ENCODE measurements around the gene NTSR1. TPM values are rescaled to one million over a fixed set of nuclear protein-coding genes. Genes with fewer than 3 reads are reported as not detected.

The NTSR1 gene
- total RNA-seq, 6 experiments from 2014 or later, result 0.04 to 0.74 (median 0.09) TPM; not detected in 2

DNA sequence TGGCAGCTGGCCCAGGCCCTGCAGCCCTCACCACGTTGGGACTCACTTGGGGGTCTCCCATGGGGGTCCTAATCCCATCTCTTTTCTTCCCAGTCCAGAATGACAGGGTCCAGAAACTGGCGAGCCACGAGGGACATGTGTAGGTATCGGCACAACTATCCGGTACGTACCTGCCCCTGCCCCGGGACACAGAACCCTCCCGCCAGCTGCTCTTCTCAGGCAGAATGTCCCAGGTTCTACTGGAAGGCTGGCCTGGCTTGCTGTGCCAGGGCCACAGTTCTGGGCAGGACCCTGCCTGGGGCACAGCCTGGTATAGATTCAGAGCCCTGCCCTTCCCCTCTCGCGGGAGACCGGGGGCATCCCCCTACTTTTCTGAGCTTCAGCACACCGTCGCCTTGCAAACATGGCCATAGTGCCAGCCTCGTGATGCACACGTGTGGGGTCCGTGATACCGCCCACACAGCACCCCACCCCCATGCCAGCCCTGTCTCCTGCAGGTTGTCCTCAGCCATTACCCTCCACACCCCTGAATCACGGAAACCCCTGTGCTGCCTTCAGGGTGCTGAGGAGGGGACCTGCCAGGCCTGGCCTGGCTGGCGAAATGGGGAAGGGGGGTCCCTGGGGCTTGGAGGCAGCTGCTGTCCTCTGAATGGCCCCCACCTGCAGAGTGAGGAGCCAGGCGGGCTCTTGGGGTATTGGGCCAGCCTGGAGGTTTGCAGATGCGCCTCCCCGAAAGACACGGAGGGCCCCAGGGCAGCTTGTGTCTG lies 99.0 kb downstream of the NTSR1 start:
- no peak overlapping the region for H3K4me3 ChIP-seq
- no peak for TF ChIP-seq POLR2A (IDR thresholded peaks at IDR 0.05)
- TF ChIP-seq, protein P1, sequence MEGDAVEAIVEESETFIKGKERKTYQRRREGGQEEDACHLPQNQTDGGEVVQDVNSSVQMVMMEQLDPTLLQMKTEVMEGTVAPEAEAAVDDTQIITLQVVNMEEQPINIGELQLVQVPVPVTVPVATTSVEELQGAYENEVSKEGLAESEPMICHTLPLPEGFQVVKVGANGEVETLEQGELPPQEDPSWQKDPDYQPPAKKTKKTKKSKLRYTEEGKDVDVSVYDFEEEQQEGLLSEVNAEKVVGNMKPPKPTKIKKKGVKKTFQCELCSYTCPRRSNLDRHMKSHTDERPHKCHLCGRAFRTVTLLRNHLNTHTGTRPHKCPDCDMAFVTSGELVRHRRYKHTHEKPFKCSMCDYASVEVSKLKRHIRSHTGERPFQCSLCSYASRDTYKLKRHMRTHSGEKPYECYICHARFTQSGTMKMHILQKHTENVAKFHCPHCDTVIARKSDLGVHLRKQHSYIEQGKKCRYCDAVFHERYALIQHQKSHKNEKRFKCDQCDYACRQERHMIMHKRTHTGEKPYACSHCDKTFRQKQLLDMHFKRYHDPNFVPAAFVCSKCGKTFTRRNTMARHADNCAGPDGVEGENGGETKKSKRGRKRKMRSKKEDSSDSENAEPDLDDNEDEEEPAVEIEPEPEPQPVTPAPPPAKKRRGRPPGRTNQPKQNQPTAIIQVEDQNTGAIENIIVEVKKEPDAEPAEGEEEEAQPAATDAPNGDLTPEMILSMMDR (IDR thresholded peaks at IDR 0.05), result no peak
- H3K36me3 ChIP-seq, result peaks cover 13 to 52% (median 33%) of the 10 kb centered on the region in 4 donors
- no peak for DNase-seq
- H3K9me3 ChIP-seq, result no peaks in the 10 kb centered on the region
- peak overlapping the region in 1 of 3 donors; percentile 93 for H3K27ac ChIP-seq
- no peaks in the 10 kb centered on the region for H3K27me3 ChIP-seq
- peaks cover 0 to 37% (median 10%) of the 10 kb centered on the region in 4 donors for H3K4me1 ChIP-seq
- intact Hi-C loops (cut with DNase I), result no loop called here
- ATAC-seq, result no peak
- WGBS (ENCODE audit: insufficient coverage, low coverage, low lambda C conversion rate, missing lambda C conversion rate), result 52% methylated on average over 5 of the region's 23 CpGs

DNA sequence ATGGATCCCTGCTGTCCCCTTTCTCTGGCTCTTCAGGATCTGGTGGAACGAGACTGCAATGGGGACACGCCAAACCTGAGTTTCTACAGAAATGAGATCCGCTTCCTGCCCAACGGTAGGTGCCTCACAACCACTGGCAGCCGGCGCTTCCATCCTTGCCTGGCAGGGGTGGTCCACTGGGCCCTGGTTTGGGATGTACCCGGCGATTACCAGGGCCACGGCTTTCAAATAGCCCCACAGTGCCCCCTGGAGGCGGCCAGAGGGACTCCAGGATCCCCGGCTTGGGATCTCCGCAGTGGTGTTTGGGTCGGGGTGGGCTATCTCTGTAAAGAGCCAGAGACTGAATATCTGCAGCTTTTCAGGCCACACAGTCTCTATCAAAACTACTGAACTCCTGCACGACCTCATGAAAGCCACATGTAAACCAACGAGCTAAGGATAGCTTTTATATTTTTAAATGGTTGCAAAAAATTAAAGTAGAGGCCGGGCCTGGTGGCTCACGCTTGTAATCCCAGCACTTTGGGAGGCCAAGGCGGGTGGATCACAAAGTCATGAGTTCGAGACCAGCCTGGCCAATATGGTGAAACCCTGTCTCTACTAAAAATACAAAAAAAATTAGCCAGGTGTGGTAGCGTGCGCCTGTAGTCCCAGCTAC lies 99.7 kb downstream of the NTSR1 start:
- peaks cover 13 to 56% (median 35%) of the 10 kb centered on the region in 4 donors for H3K36me3 ChIP-seq
- 34% methylated on average over 6 of the region's 21 CpGs for WGBS (ENCODE audit: insufficient coverage, low coverage, low lambda C conversion rate, missing lambda C conversion rate)
- no peak overlapping the region for H3K27ac ChIP-seq
- no peaks in the 10 kb centered on the region for H3K27me3 ChIP-seq
- no peak overlapping the region for H3K4me3 ChIP-seq
- TF ChIP-seq, protein P1 (IDR thresholded peaks at IDR 0.05), result peak; percentile 89 to 94 (median 92)
- TF ChIP-seq POLR2A (IDR thresholded peaks at IDR 0.05), result no peak
- intact Hi-C loops (cut with DNase I), result no loop called here
- H3K9me3 ChIP-seq, result no peaks in the 10 kb centered on the region
- peak; percentile 28 to 46 (median 40) for ATAC-seq
- DNase-seq, result peak; percentile 72 to 76 (median 75)
- H3K4me1 ChIP-seq, result peaks cover 0 to 37% (median 10%) of the 10 kb centered on the region in 4 donors

DNA sequence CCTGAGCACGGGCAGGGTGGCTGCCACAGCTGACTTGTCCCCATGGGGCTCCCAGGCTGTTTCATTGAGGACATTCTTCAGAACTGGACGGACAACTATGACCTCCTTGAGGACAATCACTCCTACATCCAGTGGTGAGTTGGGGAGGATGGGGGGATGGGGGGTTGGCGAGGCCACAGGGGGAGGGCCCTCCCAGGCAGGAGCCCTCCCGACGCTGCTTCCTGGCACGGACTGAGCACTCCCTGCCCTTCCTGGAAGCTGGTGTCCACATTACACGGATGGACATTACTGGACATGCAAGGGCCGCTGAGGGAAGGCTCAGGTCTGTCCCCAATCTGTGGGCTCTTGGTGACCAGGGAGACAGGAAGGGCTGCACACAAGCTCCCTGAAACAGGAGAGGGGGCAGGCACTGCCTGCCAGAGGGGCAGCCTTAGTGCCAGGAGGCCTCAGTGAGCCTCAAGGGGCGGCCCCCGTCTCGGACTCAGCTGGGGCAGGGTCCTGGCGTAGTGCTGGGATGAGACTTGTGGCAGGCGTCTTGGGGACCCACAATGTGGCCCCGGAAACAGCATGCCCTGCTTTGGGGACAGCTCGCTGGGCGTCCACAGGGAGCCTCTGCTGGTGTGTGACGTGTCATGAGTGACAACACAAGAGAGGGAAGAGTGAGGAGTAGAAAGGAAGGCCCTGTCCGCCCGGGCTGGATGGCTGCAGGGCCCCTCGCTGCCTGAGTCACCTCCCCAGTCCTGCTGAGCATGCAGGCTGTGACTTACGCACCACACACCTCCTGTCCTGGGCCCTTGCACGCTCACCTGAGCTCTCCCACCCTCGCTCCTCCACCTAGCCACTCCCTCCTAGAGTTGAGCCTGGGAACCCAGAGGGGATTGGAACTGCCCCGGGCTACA lies 101.1 kb downstream of the NTSR1 start:
- H3K27me3 ChIP-seq, result no peaks in the 10 kb centered on the region
- peaks cover 0 to 27% (median 7%) of the 10 kb centered on the region in 4 donors for H3K4me1 ChIP-seq
- ATAC-seq, result no peak
- no peak overlapping the region for H3K27ac ChIP-seq
- intact Hi-C loops (cut with DNase I), result no loop called here
- DNase-seq, result no peak
- no CpG with 5 or more reads among the region's 24 CpGs for WGBS (ENCODE audit: insufficient coverage, low coverage, low lambda C conversion rate, missing lambda C conversion rate)
- TF ChIP-seq, protein P1 (IDR thresholded peaks at IDR 0.05), result no peak
- no peak for TF ChIP-seq POLR2A (IDR thresholded peaks at IDR 0.05)
- no peak overlapping the region for H3K4me3 ChIP-seq
- H3K36me3 ChIP-seq, result peaks cover 13 to 56% (median 35%) of the 10 kb centered on the region in 4 donors
- no peaks in the 10 kb centered on the region for H3K9me3 ChIP-seq

DNA sequence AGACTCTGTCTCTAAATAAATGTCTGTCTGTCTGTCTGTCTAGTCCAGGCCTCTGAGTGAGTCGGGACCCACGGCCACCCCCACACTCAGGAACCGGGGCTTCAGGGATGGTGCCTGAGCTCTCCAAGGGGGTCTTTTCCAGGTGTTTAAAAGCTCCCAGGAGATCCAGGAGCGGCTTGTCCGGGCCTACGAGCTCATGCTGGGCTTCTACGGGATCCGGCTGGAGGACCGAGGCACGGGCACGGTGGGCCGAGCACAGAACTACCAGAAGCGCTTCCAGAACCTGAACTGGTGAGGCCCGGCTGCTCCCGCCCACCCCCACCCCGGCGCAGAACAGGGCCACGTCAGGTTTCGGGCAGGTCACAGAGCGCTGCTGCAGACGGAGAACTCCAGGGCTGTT lies 102.7 kb downstream of the NTSR1 start:
- Histone ChIP-seq H3K27me3 (no peaks in the 10 kb centered on the region), H3K9me3 (no peaks in the 10 kb centered on the region), H3K4me3 (no peak overlapping the region), H3K4me1 (peaks cover 2 to 23% (median 6%) of the 10 kb centered on the region in 4 donors), H3K36me3 (peaks cover 13 to 56% (median 35%) of the 10 kb centered on the region in 4 donors), H3K27ac (no peak overlapping the region)
- no peak for ATAC-seq
- intact Hi-C loops (cut with DNase I), result no loop called here
- TF ChIP-seq POLR2A (IDR thresholded peaks at IDR 0.05), result no peak
- TF ChIP-seq, protein P1 (IDR thresholded peaks at IDR 0.05), result no peak
- 90% methylated on average over 4 of the region's 21 CpGs for WGBS (ENCODE audit: insufficient coverage, low coverage, low lambda C conversion rate, missing lambda C conversion rate)
- no peak for DNase-seq

All from right lobe of liver (tissue), 6 donors.